GM19328 (cell line): Measurements from ENCODE around the gene GNPDA1.

Experiments used
- ATAC-seq: cut with Tn5 transposase; IDR thresholded peaks from one replicate; pipeline ENCODE4 v1.9.1; 2021; ENCODE audit warnings: mild to moderate bottlenecking, moderate library complexity; ENCODE audit not compliant: unreplicated experiment

GNPDA1 gene

GRCh38 chr5:141958546-141959172, 54.2 kb downstream of the GNPDA1 start:
- ATAC-seq, result no peak

DNA sequence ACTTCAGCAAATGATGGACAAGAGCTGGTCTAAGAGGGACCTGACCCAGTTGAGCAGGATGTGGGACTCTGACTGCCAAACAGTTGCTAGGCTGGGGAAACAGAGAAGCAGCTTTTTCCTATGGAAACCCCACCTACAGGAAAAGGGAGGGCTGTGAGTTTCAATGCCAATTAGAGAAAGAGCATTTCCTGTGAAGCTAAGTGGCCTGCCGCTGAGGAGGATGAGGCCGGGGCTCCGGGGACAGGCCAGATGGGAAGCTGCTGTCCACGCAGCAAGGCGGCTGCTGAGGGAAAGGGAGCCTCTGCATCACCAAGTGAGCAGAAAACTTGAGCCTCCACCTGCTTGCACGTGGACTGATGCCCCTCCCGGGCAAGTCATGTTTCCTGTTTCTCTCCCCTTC, 54.7 kb downstream of the GNPDA1 start, which contains the start of gene PCDH12:
TSS of gene PCDH12 (minus strand) at position 90 of the 400 bp plus-strand sequence. CDS start 351 bp downstream, outside the sequence.
- no peak for ATAC-seq

DNA sequence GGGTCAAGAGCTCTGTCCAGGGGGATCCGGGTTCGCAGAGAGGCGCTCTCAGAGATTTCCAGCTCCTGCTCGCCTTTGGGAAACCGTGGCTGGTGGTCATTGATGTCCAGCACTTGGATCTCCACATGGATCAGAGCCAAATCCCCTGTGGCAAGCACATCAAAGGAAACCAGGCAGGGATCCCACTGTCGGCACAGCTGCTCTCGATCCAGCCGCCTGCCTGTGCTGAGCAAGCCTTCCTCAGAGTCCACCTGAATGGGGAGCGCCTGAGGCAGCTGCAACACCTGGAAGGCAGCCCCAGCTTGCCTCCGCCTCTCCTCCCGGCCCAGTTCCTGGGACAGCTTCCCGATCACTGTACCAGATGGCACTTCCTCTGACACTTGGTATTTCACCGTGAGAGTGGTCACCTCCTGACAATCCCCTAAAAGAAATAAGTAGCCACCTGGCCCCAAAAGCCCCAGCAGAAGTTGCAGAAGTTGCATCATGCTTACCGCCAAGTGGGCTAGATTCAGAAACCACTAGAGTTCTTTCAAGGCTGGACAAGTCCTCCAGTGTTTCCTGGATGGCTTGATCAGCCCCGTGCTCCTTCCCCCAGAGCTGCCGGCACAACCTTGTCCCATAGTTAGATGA, 55.3 kb downstream of the GNPDA1 start:
- no peak for ATAC-seq

DNA sequence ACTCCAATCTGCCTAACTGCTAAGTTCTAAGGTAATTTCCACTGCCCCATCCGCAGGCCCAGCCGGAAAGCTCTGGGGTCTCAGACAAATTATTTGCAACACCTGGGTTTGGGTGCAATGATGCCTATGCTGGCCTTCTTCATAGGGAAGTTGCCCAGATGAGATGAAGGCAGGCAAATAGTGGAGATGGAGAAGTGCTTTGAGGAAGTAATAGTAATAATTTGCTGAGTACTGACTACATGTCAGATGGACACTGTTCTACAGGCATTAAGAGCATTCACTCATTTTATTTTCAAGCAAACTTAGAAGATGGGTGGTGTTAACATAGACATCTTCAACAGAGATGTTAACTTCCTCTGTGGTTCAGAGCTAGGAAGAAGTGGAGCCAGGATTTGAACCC, 58.6 kb downstream of the GNPDA1 start:
- no peak for ATAC-seq

- ATAC-seq, result no peak
Measured at GRCh38 chr5:141952020-141952419, 60.8 kb downstream of the GNPDA1 start.

- ATAC-seq, result peak; percentile 81
Measured at GRCh38 chr5:141951332-141951781, 61.5 kb downstream of the GNPDA1 start.
